CD14-positive monocyte (primary cell): ENCODE data around the gene CHST11. TPM values are rescaled to one million over a fixed set of nuclear protein-coding genes. Genes with fewer than 3 reads are reported as not detected.

ENCODE experiments used
- DNase-seq, 3 donors: peaks; one replicate each; pipeline ENCODE4 v3.0.0-alpha.2; 2011 to 2022
- H2AFZ ChIP-seq: 2 replicates; pipeline ENCODE4 v1.6.0; 2012; ENCODE audit warnings: mild to moderate bottlenecking, low read depth, low read length, inconsistent platforms; ENCODE audit not compliant: insufficient read depth, poor library complexity, severe bottlenecking
- H3K27ac ChIP-seq, 2 donors: 1 replicate in 1 of 2; 2 replicates in 1 of 2; pipeline ENCODE4 v1.5.1; 2012 to 2013; ENCODE audit warnings: low read length in 2 of 2, control low read depth in 1 of 2, inconsistent platforms in 1 of 2, low read depth in 1 of 2, mild to moderate bottlenecking in 1 of 2
- H3K27me3 ChIP-seq, 2 donors: one replicate each; pipeline versions ENCODE4 v1.6.0 to v1.6.1; 2011 to 2013; ENCODE audit warnings: low read length in 2 of 2; ENCODE audit not compliant: control insufficient read depth in 2 of 2, insufficient read depth in 2 of 2
- H3K36me3 ChIP-seq, 2 donors: replicated peaks in 1 of 2; 1 replicate in 1 of 2; 2 replicates in 1 of 2; pipeline versions ENCODE4 v1.5.1 to v1.6.1; 2012 to 2013; ENCODE audit warnings: low read length in 2 of 2, control low read depth in 1 of 2, inconsistent platforms in 1 of 2, mild to moderate bottlenecking in 1 of 2; ENCODE audit not compliant: insufficient read depth in 2 of 2, control insufficient read depth in 1 of 2
- H3K4me1 ChIP-seq, 2 donors: 1 replicate in 1 of 2; 2 replicates in 1 of 2; pipeline versions ENCODE4 v1.5.1 to v1.6.1; 2012 to 2013; ENCODE audit warnings: low read length in 2 of 2, control low read depth in 1 of 2, inconsistent platforms in 1 of 2, mild to moderate bottlenecking in 1 of 2, moderate library complexity in 1 of 2; ENCODE audit not compliant: insufficient read depth in 2 of 2, control insufficient read depth in 1 of 2
- H3K4me2 ChIP-seq: replicated peaks from 2 replicates; pipeline ENCODE3; 2012; ENCODE audit warnings: low read length, moderate library complexity, mild to moderate bottlenecking; ENCODE audit not compliant: poor library complexity, severe bottlenecking; ENCODE audit errors: extremely low read depth
- H3K4me3 ChIP-seq, 3 experiments: fragments of 200-600 bp in 1 of 3; sonication (generic) in 1 of 3; replicated peaks in 1 of 3; 1 replicate in 2 of 3; 2 replicates in 1 of 3; pipeline ENCODE4 v1.5.1; 2011 to 2013; ENCODE audit warnings: low read length in 3 of 3, mild to moderate bottlenecking in 3 of 3, control low read depth in 2 of 3, low read depth in 2 of 3, inconsistent platforms in 1 of 3, moderate library complexity in 1 of 3
- H3K79me2 ChIP-seq: 2 replicates; pipeline ENCODE4 v1.6.0; 2012; ENCODE audit warnings: mild to moderate bottlenecking, control low read depth, inconsistent platforms, low read length, moderate library complexity; ENCODE audit not compliant: insufficient read depth
- H3K9ac ChIP-seq: 2 replicates; pipeline ENCODE4 v1.6.0; 2017; ENCODE audit warnings: low read length, mild to moderate bottlenecking; ENCODE audit not compliant: insufficient read depth, poor library complexity, severe bottlenecking
- H3K9me3 ChIP-seq, 2 donors: replicated peaks in 1 of 2; 1 replicate in 1 of 2; 2 replicates in 1 of 2; pipeline versions ENCODE4 v1.5.1 to v1.6.1; 2012 to 2013; ENCODE audit warnings: low read length in 2 of 2, control low read depth in 1 of 2; ENCODE audit not compliant: control insufficient read depth in 1 of 2, insufficient read depth in 1 of 2
- H4K20me1 ChIP-seq: 2 replicates; pipeline ENCODE4 v1.6.0; 2012; ENCODE audit warnings: mild to moderate bottlenecking, low read length, control low read depth, moderate library complexity; ENCODE audit not compliant: insufficient read depth
- H3K27ac Mint-ChIP-seq, 7 donors: one replicate each; pipeline ENCODE4 v1.8.0; 2020; ENCODE audit warnings: mild to moderate bottlenecking in 7 of 7, mixed read lengths in 7 of 7, moderate library complexity in 6 of 7, inconsistent platforms in 2 of 7
- H3K27me3 Mint-ChIP-seq, 3 donors: one replicate each; pipeline ENCODE4 v1.8.0; 2021 to 2022; ENCODE audit warnings: low read depth in 3 of 3, mild to moderate bottlenecking in 3 of 3, mixed read lengths in 3 of 3, moderate library complexity in 3 of 3, inconsistent platforms in 1 of 3
- H3K36me3 Mint-ChIP-seq, 2 donors: one replicate each; pipeline ENCODE4 v1.8.0; 2020; ENCODE audit warnings: mixed read lengths in 2 of 2, inconsistent platforms in 1 of 2, mild to moderate bottlenecking in 1 of 2
- H3K4me1 Mint-ChIP-seq: one replicate; pipeline ENCODE4 v1.8.0; 2020; ENCODE audit warnings: mild to moderate bottlenecking, mixed read lengths
- H3K4me3 Mint-ChIP-seq, 2 donors: one replicate each; pipeline ENCODE4 v1.8.0; 2020; ENCODE audit warnings: mild to moderate bottlenecking in 2 of 2, mixed read lengths in 2 of 2, moderate library complexity in 1 of 2
- H3K9me3 Mint-ChIP-seq, 7 donors: one replicate each; pipeline ENCODE4 v1.8.0; 2020 to 2022; ENCODE audit warnings: mixed read lengths in 7 of 7, mild to moderate bottlenecking in 6 of 7, moderate library complexity in 6 of 7, inconsistent platforms in 2 of 7
- CTCF ChIP-seq: fragments of 200-600 bp; IDR thresholded peaks from one replicate; pipeline ENCODE4 v1.8.0; 2022; ENCODE audit warnings: antibody characterized with exemption, mild to moderate bottlenecking
- WGBS: methylation state at CpG from one replicate; pipeline ENCODE4 v1.1.5; 2013; ENCODE audit warnings: missing lambda C conversion rate; ENCODE audit not compliant: insufficient coverage; 5-methylcytosine and 5-hydroxymethylcytosine counted together
- intact Hi-C, 2 donors: fragments of 100-400 bp; cut with micrococcal nuclease; formaldehyde crosslinking; loops; one replicate each; pipeline versions ENCODE4 v1.15.0 to v1.15.1; 2023
- polyA plus RNA-seq, 3 donors: library from polyadenylated mRNA; depleted of rRNA in 1 of 3; unstranded in 2 of 3; stranded (reverse) in 1 of 3; fragments of 300-500 nt in 2 of 3; fragments of >200 nt in 1 of 3; fragmentation: Illumina TruSeq in 2 of 3; gene quantifications; 1 replicate in 2 of 3; 2 replicates in 1 of 3; pipeline ENCODE4 v1.2.3, GENCODE V29; 2012 to 2021

CHST11 gene
- polyA plus RNA-seq, 3 donors, result 44.4 to 66.6 (median 48.4) TPM

- Mint-ChIP-seq H3K9me3 (no peaks in the 10 kb centered on the region), H3K27me3 (peaks cover 0 to under 1% (median 0%) of the 10 kb centered on the region in 3 donors), H3K36me3 (peaks cover 14 to 19% of the 10 kb centered on the region in 2 donors), H3K4me1 (peaks cover 85% of the 10 kb centered on the region), H3K4me3 (no peak overlapping the region), H3K27ac (peak overlapping the region in 5 of 7 donors; percentile 59 to 70 (median 68))
- peaks cover 93% of the 10 kb centered on the region for H4K20me1 ChIP-seq
- 35% methylated on average over 4 of the region's 10 CpGs for WGBS
- DNase-seq, result no peak
- no peak overlapping the region for H3K4me2 ChIP-seq
- H3K9me3 ChIP-seq, result no peaks in the 10 kb centered on the region
- no peaks in the 10 kb centered on the region for H3K27me3 ChIP-seq
- no peak for TF ChIP-seq CTCF
- H3K9ac ChIP-seq, result no peak overlapping the region
- intact Hi-C loops, result no loop called here
- no peak overlapping the region for H2AFZ ChIP-seq
- H3K4me1 ChIP-seq, result peaks cover 50 to 70% of the 10 kb centered on the region in 2 donors
- H3K36me3 ChIP-seq, result no peaks in the 10 kb centered on the region
- H3K79me2 ChIP-seq, result peaks cover 97% of the 10 kb centered on the region
- H3K27ac ChIP-seq, result peak overlapping the region in 1 of 2 donors; percentile 13
- no peak overlapping the region for H3K4me3 ChIP-seq
Measured at GRCh38 chr12:104473374-104473983, 16.7 kb downstream of the CHST11 start.

GRCh38 chr12:104475271-104475670, 18.5 kb downstream of the CHST11 start:
- Histone ChIP-seq H3K4me3 (no peak overlapping the region), H3K4me1 (peaks cover 60 to 75% of the 10 kb centered on the region in 2 donors), H4K20me1 (peaks cover 93% of the 10 kb centered on the region), H3K9ac (no peak overlapping the region), H3K36me3 (no peaks in the 10 kb centered on the region), H3K4me2 (no peak overlapping the region), H2AFZ (no peak overlapping the region), H3K79me2 (peaks cover 97% of the 10 kb centered on the region), H3K27ac (no peak overlapping the region), H3K27me3 (no peaks in the 10 kb centered on the region), H3K9me3 (no peaks in the 10 kb centered on the region)
- intact Hi-C loops, result no loop called here
- H3K36me3 Mint-ChIP-seq, result peaks cover 15 to 21% of the 10 kb centered on the region in 2 donors
- H3K27me3 Mint-ChIP-seq, result peaks cover 0 to 3% (median 0%) of the 10 kb centered on the region in 3 donors
- H3K4me1 Mint-ChIP-seq, result peaks cover 86% of the 10 kb centered on the region
- TF ChIP-seq CTCF, result no peak
- WGBS, result no CpG with 5 or more reads among the region's 1 CpG
- H3K27ac Mint-ChIP-seq, result peak overlapping the region in 1 of 7 donors; percentile 49
- no peak overlapping the region for H3K4me3 Mint-ChIP-seq
- H3K9me3 Mint-ChIP-seq, result no peaks in the 10 kb centered on the region
- DNase-seq, result no peak
